HG03342 (cell line): ENCODE data around the gene FYB1.
"Not testable (repeated sequence)": the region's sequence is repeated elsewhere in the genome, so short reads cannot be mapped to it uniquely, and the experiment has no call there.

ENCODE experiments used
- ATAC-seq: cut with Tn5 transposase; IDR thresholded peaks from one replicate; pipeline ENCODE4 v1.9.1; 2021; ENCODE audit warnings: mild to moderate bottlenecking, moderate library complexity; ENCODE audit not compliant: unreplicated experiment

Gene FYB1, protein sequence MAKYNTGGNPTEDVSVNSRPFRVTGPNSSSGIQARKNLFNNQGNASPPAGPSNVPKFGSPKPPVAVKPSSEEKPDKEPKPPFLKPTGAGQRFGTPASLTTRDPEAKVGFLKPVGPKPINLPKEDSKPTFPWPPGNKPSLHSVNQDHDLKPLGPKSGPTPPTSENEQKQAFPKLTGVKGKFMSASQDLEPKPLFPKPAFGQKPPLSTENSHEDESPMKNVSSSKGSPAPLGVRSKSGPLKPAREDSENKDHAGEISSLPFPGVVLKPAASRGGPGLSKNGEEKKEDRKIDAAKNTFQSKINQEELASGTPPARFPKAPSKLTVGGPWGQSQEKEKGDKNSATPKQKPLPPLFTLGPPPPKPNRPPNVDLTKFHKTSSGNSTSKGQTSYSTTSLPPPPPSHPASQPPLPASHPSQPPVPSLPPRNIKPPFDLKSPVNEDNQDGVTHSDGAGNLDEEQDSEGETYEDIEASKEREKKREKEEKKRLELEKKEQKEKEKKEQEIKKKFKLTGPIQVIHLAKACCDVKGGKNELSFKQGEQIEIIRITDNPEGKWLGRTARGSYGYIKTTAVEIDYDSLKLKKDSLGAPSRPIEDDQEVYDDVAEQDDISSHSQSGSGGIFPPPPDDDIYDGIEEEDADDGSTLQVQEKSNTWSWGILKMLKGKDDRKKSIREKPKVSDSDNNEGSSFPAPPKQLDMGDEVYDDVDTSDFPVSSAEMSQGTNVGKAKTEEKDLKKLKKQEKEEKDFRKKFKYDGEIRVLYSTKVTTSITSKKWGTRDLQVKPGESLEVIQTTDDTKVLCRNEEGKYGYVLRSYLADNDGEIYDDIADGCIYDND

DNA sequence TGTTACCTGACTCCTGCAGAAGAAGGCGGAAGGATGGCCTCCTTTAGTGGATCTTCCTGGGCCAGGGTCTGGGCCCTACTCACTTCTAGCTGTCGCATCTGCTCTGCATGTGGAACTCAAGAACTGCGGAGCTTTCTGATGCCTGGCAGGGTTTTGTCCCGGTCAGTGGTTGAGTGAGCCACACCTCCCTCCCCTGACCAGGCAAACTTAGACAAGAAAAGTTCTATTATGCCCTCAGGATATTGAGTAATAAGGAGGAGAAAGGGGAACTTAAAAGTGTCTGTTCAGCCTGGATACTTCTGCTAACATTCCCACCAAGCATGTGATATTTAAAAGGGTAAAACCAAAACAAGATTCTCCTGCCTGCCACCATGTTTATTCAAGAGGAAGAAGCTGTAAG lies at the start of gene FYB1:
FYB1 (minus strand) TSS at position 127 of the 400 bp plus-strand sequence. CDS start 16,603 bp downstream, outside the sequence.
- no peak for ATAC-seq

DNA sequence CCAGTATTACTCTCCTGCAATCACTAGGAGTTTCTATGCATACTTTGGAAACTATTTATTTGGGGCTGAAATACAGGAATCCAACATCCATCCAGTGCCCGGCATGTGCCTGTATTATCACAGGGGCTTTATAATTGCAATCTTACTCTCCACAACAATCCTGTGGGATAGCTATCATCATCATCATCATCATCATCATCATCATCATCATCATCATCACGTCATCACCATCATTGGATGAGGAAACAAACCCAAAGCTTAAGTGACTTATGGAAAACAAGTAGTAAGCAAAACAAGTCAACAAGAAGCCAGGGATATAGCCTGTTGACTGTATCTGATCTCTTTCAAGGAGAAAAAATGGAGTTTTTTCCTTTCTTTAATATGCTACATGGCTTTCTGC lies 47.8 kb upstream of the FYB1 start:
- no peak for ATAC-seq

DNA sequence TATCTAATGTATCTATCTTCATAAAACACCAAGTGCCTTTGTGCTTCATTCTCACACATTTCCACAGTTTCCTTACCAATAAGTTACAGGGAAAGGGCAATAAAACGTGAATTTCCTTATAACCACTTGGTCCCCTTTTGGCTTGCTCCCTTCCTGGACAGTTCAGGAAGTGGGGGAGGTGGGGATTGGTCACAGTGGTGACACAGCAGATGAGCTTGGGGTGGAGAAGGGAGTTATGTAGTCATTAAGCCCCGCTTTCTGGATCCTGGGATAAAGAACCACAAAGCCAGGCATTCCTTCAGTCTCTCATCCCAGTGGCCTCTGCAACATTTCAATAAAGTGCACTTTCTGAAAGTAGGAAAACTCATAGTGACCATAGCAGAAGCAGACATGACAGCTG lies 47.1 kb upstream of the FYB1 start:
- no peak for ATAC-seq

GRCh38 chr5:39264528-39264927 lies 45.2 kb upstream of the FYB1 start:
- ATAC-seq: peak; percentile 84

DNA sequence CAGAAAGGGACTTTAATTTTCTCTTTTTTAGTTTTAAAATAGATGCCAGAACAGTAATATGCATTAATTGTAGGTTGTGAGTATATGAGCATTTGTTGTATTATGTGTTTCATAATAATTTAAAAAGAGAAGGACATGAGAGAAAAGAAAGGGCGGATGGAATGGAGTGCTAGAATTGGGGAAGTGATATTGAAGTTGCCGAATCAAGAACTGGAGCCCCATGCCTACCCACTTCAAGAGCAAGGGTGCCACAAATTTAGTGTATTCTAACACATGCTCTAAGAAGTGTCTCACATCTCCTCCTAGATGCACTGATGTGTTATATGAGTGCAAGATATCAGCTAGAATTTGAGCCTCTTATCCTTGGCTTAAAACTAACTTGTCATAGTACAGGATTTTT lies 43.6 kb upstream of the FYB1 start:
- ATAC-seq: no peak

GRCh38 chr5:39260095-39260494 lies 40.7 kb upstream of the FYB1 start:
- no peak for ATAC-seq

- ATAC-seq: no peak
These were observed 38.2 kb upstream of the FYB1 start for GRCh38 chr5:39257554-39257953.

GRCh38 chr5:39256477-39257235 lies 37.3 kb upstream of the FYB1 start:
- ATAC-seq: peak; percentile 55

DNA sequence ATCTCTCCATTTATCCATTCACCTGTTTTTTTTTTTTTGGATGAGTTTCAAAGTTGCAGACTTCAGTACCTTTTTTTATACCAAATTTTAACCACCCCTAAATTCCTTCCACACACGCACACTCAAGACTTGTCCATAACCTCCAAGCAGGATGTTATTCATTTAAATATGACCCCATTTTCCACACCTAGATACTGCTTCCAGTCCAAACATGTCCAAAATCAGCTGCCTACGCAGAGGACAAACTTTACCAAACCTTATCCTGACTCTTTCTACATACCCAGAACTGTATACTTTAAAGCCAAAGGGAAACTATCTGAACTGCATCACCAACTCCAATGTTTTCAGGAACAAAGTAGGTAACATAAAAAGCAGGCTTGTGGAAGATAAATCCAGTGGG lies 36.0 kb upstream of the FYB1 start:
- ATAC-seq: no peak

- no peak for ATAC-seq
These were observed 35.3 kb upstream of the FYB1 start for GRCh38 chr5:39254671-39255070.

- no peak for ATAC-seq
These were observed 33.8 kb upstream of the FYB1 start for GRCh38 chr5:39253196-39253595.

- ATAC-seq: no peak
These were observed 30.4 kb upstream of the FYB1 start for GRCh38 chr5:39249564-39250274.

DNA sequence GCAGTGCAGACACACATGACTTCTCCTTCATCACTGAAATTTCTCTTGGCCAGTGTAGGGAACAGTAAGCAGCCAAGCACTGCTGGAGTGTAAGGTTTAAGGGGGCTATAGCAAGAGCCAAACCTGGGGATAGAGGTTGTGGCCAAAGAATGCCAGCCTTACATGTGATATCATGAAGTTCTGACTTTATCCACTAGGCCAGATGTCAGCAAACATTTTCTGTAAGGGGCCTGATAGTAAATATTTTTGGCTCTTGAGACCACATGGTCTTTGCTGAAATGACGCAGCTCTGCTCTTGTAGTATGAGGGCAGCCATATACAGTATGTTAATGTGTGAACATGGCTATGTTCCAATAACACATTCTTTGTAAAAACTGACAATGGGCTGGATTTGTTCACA lies 29.7 kb upstream of the FYB1 start:
- no peak for ATAC-seq

- no peak for ATAC-seq
These were observed 21.4 kb upstream of the FYB1 start for GRCh38 chr5:39240750-39241149.

GRCh38 chr5:39238366-39239105 lies 19.2 kb upstream of the FYB1 start:
- ATAC-seq: no peak

- ATAC-seq: no peak
These were observed 17.4 kb upstream of the FYB1 start for GRCh38 chr5:39236718-39237117.

DNA sequence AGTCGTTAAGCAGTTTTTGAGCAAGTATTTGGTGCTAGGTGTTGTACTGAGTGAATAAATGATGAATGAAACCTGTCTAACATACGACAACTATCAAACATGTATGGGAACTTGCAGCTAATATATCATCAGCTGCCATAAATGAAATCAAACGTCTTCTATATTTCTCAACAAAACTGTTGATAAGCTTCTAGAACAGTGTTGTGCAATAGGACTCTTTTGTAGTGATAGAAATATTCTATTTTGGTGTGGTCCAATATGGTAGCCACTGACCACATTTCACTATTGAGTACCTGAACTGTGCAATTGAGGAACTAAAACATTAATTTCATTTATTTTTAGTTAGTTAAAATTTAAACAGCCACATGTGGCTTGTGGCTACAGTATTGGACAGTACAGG lies 16.3 kb upstream of the FYB1 start:
- no peak for ATAC-seq

DNA sequence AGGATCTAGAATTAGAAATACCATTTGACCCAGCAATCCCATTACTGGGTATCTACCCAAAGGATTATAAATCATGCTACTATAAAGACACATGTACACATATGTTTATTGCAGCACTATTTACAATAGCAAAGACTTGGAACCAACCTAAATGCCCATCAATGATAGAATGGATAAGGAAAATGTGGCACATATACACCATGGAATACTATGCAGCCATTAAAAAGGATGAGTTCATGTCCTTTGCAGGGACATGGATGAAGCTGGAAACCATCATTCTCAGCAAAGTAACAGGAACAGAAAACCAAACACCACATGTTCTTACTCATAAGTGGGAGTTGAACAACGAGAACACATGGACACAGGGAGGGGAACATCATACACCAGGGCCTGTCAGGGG lies 15.1 kb upstream of the FYB1 start:
- not testable (repeated sequence) for ATAC-seq

DNA sequence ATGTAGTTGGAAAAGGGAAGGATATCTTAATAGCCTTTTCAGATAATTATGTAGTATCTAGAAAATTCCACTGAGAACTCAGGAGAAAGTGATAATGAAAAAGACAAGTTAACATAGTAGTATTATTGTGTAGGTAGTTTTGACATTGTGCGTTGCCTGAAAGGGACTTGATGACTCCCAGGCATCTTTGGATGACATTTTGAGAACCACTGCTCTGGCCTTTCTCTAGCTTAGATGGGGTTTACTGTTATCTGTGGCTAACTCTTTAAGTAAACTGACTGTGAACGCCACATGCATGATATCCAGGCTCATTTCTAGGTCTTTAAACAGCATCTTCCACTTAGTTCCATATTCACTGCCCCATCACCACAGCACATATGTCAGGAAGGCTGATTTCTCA lies 14.4 kb upstream of the FYB1 start:
- ATAC-seq: no peak
